Activated T-cell treated with anti-CD3 and anti-CD28 coated beads, Interleukin-2, amount 50 U/mL, for 4 hours (primary cell): ENCODE data around the gene MTIF2. TPM values are rescaled to one million over a fixed set of nuclear protein-coding genes. Genes with fewer than 3 reads are reported as not detected.
A peak's percentile ranks its signal among the peaks of the same experiment; 100 is the strongest.
"Not testable (repeated sequence)": the region's sequence is repeated elsewhere in the genome, so short reads cannot be mapped to it uniquely, and the experiment has no call there.

ENCODE experiments used
- ATAC-seq, 2 donors: fragments of 200-7000 bp; cut with Tn5 transposase; one replicate each; pipeline ENCODE4 v1.10.0; 2021
- DNase-seq: peaks from one replicate; pipeline ENCODE4 v3.0.0-alpha.2; 2020
- H3K27me3 Mint-ChIP-seq: one replicate; pipeline ENCODE4 v1.8.0; 2021; ENCODE audit warnings: low read depth, mixed read lengths
- H3K36me3 Mint-ChIP-seq: one replicate; pipeline ENCODE4 v1.8.0; 2022; ENCODE audit warnings: mixed read lengths; ENCODE audit not compliant: insufficient read depth
- H3K4me1 Mint-ChIP-seq: one replicate; pipeline ENCODE4 v1.8.0; 2021; ENCODE audit warnings: low read depth, mixed read lengths
- H3K4me3 Mint-ChIP-seq: one replicate; pipeline ENCODE4 v1.8.0; 2021; ENCODE audit warnings: mild to moderate bottlenecking, moderate library complexity, mixed read lengths
- H3K9me3 Mint-ChIP-seq: one replicate; pipeline ENCODE4 v1.8.0; 2021; ENCODE audit warnings: mixed read lengths
- total RNA-seq, 3 donors: library from RNA; stranded (reverse); gene quantifications; one replicate each; pipeline ENCODE4 v1.2.1, GENCODE V29; 2021

Gene MTIF2
- total RNA-seq, 3 donors from 2014 or later, result 55.6 to 59.8 (median 58.1) TPM

DNA sequence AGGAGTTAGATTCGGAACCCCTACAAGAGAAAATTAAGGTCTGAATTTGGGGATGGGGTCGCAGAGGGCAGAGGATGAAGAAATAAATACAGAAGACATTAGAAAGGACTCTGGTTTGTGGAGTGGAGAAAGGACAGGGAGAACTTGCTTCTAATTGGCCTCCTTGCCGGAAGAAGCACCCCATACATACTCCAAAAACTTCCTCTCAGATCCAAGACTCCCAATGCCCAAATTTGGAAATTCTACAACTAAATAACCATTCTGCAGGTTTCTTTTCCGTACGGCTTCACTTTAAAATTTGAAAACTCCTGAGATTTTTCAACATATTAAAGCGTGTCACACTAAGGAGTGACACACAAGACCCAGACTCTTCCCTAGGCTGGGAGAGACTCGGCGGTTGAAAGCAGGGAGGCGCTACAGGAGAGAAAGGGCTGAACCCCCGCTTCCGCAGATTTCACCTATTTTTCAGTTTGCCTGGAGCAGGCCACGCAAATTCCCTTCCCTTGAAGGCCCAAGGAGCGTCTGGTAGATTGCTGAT, 37.4 kb downstream of the MTIF2 start:
- DNase-seq (no peak), ATAC-seq (peak; percentile 11 to 12)
- H3K9me3 Mint-ChIP-seq, result no peaks in the 10 kb centered on the region
- peaks cover 63% of the 10 kb centered on the region for H3K4me1 Mint-ChIP-seq
- H3K4me3 Mint-ChIP-seq, result peak overlapping the region; percentile 98
- no peaks in the 10 kb centered on the region for H3K27me3 Mint-ChIP-seq
- H3K36me3 Mint-ChIP-seq, result peaks cover 34% of the 10 kb centered on the region

DNA sequence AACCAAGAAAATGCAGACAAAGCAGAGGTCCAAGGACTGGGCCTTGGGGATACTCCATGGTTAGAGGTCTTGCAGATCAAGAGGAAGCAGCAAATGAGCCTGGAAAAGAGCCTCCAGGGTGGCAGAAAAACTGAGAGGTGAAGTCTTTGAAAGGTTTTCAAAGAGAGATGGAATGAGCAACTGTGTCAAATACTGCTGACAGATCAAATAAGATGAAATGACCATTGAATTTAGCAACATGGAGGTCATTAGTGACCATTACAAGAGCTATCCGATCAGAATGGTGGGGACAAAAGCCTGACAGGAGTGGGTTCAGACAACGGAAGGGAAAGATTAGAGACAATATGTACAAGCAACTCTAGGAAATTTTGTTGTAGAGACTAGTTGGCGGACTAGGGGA, 38.5 kb downstream of the MTIF2 start:
- ATAC-seq (no peak), DNase-seq (no peak)
- H3K27me3 Mint-ChIP-seq, result no peaks in the 10 kb centered on the region
- peak overlapping the region; percentile 98 for H3K4me3 Mint-ChIP-seq
- H3K9me3 Mint-ChIP-seq, result no peaks in the 10 kb centered on the region
- peaks cover 32% of the 10 kb centered on the region for H3K36me3 Mint-ChIP-seq
- H3K4me1 Mint-ChIP-seq, result peaks cover 60% of the 10 kb centered on the region

DNA sequence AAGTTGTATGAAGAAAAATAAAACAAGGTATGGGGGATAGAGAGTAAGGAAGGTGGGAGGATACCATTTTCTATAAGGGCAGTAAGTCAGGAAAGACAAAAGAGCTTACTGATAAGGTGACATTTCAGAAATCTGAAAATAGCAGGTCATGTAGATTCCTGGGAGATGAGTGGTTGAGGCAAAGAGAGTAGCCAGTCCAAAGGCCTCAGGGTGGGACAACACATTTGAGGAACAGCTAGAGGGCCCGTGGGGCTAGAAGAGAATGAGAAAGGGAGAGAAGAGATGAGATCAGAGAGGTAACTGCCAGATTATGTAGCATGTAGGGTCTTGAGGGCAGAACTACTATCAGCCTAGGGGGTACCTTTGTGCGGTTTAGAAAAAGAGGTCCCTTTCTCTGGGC, 39.8 kb downstream of the MTIF2 start:
- Mint-ChIP-seq H3K4me3 (no peak overlapping the region), H3K36me3 (peaks cover 20% of the 10 kb centered on the region), H3K27me3 (no peaks in the 10 kb centered on the region), H3K9me3 (no peaks in the 10 kb centered on the region), H3K4me1 (peaks cover 47% of the 10 kb centered on the region)
- no peak for ATAC-seq
- no peak for DNase-seq

DNA sequence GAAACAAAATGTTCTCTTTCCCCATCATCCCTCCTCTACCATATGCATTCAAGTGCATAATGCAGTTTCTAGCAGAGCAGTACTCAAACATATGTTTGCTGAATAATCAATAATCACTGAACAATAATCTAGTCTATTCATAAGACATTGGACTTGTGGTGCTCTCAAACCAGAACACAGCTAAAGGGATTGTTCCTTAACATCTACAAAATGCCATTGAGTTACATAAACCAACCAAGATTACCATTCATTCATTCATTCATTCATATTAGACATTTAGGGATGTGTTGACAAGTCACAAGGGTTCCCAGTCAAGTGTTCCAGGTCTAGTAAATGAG, 40.8 kb downstream of the MTIF2 start:
- DNase-seq (no peak), ATAC-seq (no peak)
- no peaks in the 10 kb centered on the region for H3K27me3 Mint-ChIP-seq
- H3K4me1 Mint-ChIP-seq, result peaks cover 39% of the 10 kb centered on the region
- H3K36me3 Mint-ChIP-seq, result peaks cover 12% of the 10 kb centered on the region
- no peaks in the 10 kb centered on the region for H3K9me3 Mint-ChIP-seq
- H3K4me3 Mint-ChIP-seq, result peak overlapping the region; percentile 14

DNA sequence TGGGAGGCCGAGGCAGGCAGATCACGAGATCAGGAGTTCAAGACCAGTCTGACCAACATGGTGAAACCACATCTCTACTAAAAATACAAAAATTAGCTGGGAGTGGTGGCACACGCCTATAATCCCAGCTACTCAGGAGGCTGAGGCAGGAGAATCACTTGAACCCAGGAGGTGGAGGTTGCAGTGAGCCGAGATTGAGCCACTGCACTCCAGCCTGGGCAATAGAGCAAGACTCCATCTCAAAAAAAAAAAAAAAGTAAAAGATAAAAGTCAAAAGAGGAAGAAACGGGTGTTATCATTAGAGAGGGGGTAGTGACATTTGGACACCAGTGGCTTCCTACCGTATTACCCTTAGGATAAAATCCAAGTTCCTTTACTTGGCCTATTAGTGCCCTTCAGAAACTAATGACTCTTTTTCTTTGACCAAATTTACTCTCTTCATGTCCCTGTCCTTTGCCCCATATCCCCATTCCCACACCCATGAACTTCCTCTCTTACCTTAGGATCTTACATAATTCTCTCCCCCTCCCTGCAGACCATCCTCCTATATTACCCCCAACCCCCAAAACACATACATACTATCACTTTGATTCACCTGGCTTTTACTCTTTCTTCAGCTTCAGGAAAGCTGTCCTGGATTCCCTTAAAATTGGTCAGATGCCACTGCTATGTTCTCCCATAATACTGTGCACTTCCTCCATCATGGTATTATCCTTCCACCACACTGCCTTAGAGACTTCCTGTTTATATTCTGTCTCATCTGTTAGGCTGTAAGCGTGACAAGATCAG, 41.4 kb downstream of the MTIF2 start:
- H3K4me3 Mint-ChIP-seq, result peak overlapping the region; percentile 14
- not testable (repeated sequence) for DNase-seq, ATAC-seq, H3K9me3 Mint-ChIP-seq, H3K36me3 Mint-ChIP-seq, H3K27me3 Mint-ChIP-seq
- peaks cover 42% of the 10 kb centered on the region for H3K4me1 Mint-ChIP-seq

DNA sequence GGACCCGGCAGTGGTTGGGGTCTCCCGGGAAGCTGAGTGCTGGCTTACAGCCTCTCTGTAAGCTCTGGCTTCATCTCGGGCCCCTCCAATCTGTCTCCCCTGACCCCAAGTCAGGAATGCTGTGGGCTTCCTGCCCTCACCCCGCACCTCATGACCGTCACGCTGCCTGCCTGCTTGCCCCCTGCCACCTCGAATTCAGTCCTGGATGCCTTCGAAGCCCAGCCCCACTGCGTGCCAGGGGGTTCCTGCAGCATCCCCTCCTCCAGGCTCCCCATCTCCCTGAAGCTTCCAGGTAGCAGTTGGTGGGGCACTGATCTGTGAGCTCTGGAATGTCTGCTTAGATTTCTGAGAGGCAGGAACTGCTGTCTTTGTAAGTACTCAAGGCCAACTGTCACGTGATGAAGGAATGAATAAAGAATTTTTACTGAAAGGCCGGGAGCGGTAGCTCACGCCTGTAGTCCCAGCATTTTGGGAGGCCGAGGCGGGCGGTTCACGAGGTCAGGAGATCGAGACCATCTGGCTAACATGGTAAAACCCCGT, 43.5 kb downstream of the MTIF2 start:
- DNase-seq, result no peak
- H3K36me3 Mint-ChIP-seq, result peaks cover 9% of the 10 kb centered on the region
- peaks cover 48% of the 10 kb centered on the region for H3K4me1 Mint-ChIP-seq
- no peak overlapping the region for H3K4me3 Mint-ChIP-seq
- H3K9me3 Mint-ChIP-seq, result no peaks in the 10 kb centered on the region
- no peak for ATAC-seq
- no peaks in the 10 kb centered on the region for H3K27me3 Mint-ChIP-seq

DNA sequence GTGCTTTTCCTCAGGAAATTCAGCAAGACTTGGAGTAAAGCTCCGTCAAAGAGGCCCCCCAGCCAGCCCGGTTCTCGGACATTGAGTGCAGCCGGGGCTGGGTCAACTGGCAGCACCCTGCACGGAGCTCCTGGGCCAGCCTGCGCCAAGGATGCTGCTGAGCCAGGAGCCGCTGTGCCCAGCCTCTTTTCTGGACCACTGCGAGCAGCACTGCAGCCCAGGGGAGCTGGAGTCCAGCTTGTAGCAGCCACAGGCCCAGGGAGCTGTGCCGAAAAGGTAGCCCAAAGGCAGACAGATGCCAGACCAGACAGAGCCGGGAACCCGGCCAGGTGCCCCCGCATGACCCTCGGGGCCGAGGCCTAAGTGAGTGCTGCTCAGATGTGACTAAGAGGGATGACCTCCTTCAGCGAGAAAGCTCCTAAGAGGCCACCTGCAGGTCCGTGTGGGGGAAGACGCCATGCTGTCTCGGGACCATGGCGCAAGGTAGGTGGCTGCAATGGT, 44.2 kb downstream of the MTIF2 start:
- DNase-seq (no peak), ATAC-seq (no peak)
- Mint-ChIP-seq H3K9me3 (no peaks in the 10 kb centered on the region), H3K36me3 (peaks cover 6% of the 10 kb centered on the region), H3K4me1 (peaks cover 47% of the 10 kb centered on the region), H3K27me3 (no peaks in the 10 kb centered on the region), H3K4me3 (no peak overlapping the region)

DNA sequence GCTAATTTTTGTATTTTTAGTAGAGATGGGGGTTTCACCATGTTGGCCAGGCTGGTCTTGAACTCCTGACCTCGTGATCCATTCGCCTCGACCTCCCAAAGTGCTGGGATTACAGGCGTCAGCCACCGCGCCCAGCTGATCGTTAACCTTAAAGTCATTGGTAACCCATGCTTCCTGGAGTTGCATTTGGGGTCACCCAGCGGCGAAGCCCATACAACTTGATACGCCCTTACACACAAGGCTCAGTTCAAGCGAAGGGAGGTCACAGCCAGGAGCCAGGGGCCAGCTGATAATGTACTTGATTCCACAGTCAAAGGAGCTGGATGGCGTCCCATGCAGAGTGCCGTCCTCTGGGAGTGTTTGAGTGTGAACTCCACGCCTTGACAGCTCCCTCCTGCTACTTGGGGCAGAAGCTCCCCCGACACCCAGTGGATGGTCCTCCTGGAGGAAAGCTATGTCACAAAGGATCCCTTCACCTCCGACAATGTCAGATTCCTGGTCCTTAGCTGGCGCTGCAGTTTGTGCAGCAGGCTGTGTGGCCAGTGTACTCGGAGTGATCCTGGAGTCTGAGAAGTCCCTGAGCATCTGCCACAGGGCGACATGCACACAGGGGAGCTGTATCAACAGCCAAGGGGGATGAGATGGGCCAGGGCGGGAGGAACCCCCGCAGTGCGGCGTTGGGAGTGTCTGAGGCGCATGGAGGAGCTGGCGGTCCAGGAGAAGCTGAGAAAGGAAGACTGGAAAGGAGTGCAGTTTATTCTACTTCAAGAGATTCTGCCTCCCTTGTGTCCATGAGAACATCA, 44.9 kb downstream of the MTIF2 start:
- ATAC-seq (no peak), DNase-seq (no peak)
- Mint-ChIP-seq H3K27me3 (no peaks in the 10 kb centered on the region), H3K4me3 (peak overlapping the region; percentile 76), H3K9me3 (no peaks in the 10 kb centered on the region), H3K36me3 (peaks cover 4% of the 10 kb centered on the region), H3K4me1 (peaks cover 43% of the 10 kb centered on the region)

DNA sequence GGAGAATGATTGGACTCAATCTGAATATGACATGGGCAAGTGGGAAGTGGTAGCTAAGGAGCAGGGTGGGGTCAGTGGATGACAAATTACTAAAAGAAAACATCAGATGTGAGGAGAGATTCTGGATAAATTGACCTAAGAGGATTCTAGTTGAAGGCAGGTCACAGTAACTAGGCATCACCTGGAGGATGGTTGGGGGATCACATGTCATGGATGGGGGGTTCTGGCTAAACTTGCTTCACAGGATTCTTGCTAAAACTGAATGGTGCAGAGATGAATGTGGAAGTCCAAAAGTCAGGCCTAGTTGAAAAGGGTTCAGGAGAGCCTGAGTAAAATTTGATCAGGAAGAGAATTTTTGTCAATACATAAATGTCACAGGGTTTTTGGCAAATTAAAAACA, 55.2 kb downstream of the MTIF2 start:
- H3K4me3 Mint-ChIP-seq, result no peak overlapping the region
- no peaks in the 10 kb centered on the region for H3K9me3 Mint-ChIP-seq
- no peaks in the 10 kb centered on the region for H3K4me1 Mint-ChIP-seq
- DNase-seq, result no peak
- H3K36me3 Mint-ChIP-seq, result no peaks in the 10 kb centered on the region
- no peak for ATAC-seq
- no peaks in the 10 kb centered on the region for H3K27me3 Mint-ChIP-seq

DNA sequence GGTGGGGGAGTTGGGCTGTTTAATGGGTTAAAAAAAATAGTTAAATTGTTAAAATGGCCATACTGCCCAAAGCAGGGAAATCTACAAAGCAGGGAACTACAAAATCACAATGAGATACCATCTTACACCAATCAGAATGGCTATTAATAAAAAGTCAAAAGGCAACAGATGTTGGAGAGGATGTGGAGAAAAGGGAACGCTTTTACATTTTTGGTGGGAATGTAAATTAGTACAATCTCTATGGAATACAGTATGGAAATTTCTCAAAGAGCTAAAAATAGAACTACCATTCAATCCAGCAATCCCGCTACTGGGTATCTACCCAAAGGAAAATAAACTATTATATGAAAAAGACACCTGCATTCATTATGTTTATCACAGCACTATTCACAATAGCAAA, 64.1 kb downstream of the MTIF2 start:
- peaks cover 23% of the 10 kb centered on the region for H3K36me3 Mint-ChIP-seq
- peaks cover 24% of the 10 kb centered on the region for H3K9me3 Mint-ChIP-seq
- no peaks in the 10 kb centered on the region for H3K4me1 Mint-ChIP-seq
- no peak for ATAC-seq
- no peak overlapping the region for H3K4me3 Mint-ChIP-seq
- no peak for DNase-seq
- no peaks in the 10 kb centered on the region for H3K27me3 Mint-ChIP-seq

DNA sequence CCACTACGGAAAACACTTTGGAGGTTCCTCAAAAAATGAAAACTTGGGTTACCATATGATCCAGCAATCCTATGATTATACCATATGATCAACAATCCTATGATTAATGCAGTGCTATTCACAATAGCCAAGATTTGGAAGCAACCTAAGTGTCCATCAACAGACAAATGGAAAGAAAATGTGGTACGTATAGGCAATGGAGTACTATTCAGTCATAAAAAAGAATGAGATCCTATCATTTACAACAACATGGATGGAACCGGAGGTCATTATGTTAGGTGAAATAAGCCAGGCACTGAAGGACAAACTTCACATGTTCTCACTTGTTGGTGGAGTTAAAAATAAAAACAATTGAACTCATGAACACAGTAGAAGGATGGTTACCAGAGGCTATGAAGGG, 64.5 kb downstream of the MTIF2 start:
- H3K36me3 Mint-ChIP-seq, result peaks cover 25% of the 10 kb centered on the region
- no peak for DNase-seq
- ATAC-seq, result no peak
- H3K4me1 Mint-ChIP-seq, result no peaks in the 10 kb centered on the region
- no peak overlapping the region for H3K4me3 Mint-ChIP-seq
- peaks cover 27% of the 10 kb centered on the region for H3K9me3 Mint-ChIP-seq
- H3K27me3 Mint-ChIP-seq, result no peaks in the 10 kb centered on the region

DNA sequence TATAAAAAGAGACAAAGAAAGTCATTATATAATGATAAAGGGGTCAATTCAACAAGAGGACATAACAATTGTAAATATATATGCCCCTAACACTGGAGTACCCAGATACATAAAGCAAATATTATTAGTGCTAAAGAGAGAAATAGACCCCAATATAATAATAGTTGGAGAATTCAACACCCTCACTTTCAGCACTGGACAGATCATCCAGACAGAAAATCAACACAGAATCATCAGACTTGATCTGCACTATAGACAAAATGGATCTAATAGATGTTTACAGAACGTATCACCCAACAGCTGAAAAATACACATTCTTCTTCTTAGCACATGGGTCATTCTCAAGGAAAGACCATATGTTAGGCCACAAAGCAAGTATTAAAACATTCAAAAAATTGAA, 68.6 kb downstream of the MTIF2 start:
- H3K4me1 Mint-ChIP-seq, result no peaks in the 10 kb centered on the region
- H3K36me3 Mint-ChIP-seq, result peaks cover 38% of the 10 kb centered on the region
- no peak for ATAC-seq
- peaks cover 29% of the 10 kb centered on the region for H3K9me3 Mint-ChIP-seq
- DNase-seq, result no peak
- no peaks in the 10 kb centered on the region for H3K27me3 Mint-ChIP-seq
- no peak overlapping the region for H3K4me3 Mint-ChIP-seq

DNA sequence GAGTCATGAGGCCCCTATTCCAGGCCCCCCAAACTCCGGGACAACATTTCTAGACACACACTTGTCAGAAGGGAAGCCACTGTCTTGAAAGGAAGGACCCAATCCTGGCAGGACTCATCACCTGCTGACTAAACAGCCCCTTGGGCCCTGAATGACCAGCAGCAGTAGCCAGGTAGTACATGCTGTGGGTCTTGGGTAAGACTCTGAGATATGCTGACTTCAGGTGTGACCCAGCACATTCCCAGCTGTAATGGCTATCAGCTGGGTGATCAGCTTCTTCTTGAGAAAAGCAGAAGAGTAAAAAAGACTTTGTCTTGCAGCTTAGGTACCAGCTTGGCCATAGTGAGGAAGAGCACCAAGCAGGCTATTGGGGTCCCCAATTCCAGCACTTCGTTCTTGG, 72.5 kb downstream of the MTIF2 start:
- H3K9me3 Mint-ChIP-seq, result peaks cover 22% of the 10 kb centered on the region
- no peaks in the 10 kb centered on the region for H3K27me3 Mint-ChIP-seq
- no peak overlapping the region for H3K4me3 Mint-ChIP-seq
- no peak for ATAC-seq
- DNase-seq, result no peak
- H3K36me3 Mint-ChIP-seq, result peaks cover 33% of the 10 kb centered on the region
- H3K4me1 Mint-ChIP-seq, result no peaks in the 10 kb centered on the region

DNA sequence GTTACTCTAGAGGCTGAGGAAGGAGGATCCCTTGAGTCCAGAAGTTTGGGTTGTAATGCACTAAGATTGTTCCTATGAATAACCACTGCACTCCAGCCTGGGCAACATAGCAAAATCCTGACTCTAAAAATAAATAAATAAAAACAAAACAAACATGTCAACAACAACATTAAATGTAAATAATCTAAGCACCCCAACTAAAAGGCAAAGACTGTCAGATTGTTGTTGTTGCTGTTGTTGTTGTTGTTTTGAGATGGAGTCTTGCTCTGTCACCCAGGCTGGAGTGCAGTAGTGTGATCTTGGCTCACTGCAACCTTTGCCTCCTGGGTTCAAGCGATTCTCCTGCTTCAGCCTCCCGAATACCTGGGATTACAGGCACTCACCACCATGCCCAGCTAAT, 77.1 kb downstream of the MTIF2 start:
- H3K27me3 Mint-ChIP-seq, H3K4me3 Mint-ChIP-seq, H3K4me1 Mint-ChIP-seq, ATAC-seq, DNase-seq: not testable (repeated sequence)
- peaks cover 11% of the 10 kb centered on the region for H3K9me3 Mint-ChIP-seq
- peaks cover 17% of the 10 kb centered on the region for H3K36me3 Mint-ChIP-seq
